GM12873 (cell line): ENCODE data around the gene ADGRB3.

ENCODE experiments used
- TF ChIP-seq, protein P1 (sequence below): IDR thresholded peaks from 2 replicates; pipeline ENCODE4 v1.5.1; 2012; ENCODE audit warnings: low read depth, mild to moderate bottlenecking, moderate library complexity, low read length, control low read depth; ENCODE audit not compliant: insufficient read depth; ENCODE audit errors: missing control alignments

Gene ADGRB3

GRCh38 chr6:69180361-69181067 is 545.4 kb downstream of the ADGRB3 start:
- TF ChIP-seq, protein P1, sequence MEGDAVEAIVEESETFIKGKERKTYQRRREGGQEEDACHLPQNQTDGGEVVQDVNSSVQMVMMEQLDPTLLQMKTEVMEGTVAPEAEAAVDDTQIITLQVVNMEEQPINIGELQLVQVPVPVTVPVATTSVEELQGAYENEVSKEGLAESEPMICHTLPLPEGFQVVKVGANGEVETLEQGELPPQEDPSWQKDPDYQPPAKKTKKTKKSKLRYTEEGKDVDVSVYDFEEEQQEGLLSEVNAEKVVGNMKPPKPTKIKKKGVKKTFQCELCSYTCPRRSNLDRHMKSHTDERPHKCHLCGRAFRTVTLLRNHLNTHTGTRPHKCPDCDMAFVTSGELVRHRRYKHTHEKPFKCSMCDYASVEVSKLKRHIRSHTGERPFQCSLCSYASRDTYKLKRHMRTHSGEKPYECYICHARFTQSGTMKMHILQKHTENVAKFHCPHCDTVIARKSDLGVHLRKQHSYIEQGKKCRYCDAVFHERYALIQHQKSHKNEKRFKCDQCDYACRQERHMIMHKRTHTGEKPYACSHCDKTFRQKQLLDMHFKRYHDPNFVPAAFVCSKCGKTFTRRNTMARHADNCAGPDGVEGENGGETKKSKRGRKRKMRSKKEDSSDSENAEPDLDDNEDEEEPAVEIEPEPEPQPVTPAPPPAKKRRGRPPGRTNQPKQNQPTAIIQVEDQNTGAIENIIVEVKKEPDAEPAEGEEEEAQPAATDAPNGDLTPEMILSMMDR: no peak

- TF ChIP-seq, protein P1: no peak
Measured at GRCh38 chr6:69181964-69182363, 546.9 kb downstream of the ADGRB3 start.

GRCh38 chr6:69185276-69185675 is 550.2 kb downstream of the ADGRB3 start:
- TF ChIP-seq, protein P1: no peak

DNA sequence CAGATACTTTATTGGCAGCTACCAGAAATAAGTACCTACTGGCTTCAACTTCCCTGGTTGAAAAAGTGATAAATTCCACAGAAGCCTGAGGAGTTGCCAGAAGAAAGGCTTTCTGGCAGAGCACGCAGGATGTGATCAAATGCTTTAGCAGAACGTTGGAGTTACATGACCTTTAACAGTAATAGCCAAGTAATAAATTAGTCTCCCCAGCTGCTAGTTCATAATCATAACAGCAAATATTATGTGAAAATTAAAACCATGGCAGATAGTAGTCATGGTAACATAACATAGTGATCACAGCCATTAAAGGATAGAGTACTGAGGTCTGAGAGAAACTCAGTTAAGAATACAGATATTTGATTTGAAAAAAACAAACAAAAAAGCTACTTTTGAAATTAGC is 567.7 kb downstream of the ADGRB3 start:
- TF ChIP-seq, protein P1: no peak

- TF ChIP-seq, protein P1: no peak
Measured at GRCh38 chr6:69216127-69216526, 581.0 kb downstream of the ADGRB3 start.

- TF ChIP-seq, protein P1: no peak
Measured at GRCh38 chr6:69217343-69217742, 582.3 kb downstream of the ADGRB3 start.

DNA sequence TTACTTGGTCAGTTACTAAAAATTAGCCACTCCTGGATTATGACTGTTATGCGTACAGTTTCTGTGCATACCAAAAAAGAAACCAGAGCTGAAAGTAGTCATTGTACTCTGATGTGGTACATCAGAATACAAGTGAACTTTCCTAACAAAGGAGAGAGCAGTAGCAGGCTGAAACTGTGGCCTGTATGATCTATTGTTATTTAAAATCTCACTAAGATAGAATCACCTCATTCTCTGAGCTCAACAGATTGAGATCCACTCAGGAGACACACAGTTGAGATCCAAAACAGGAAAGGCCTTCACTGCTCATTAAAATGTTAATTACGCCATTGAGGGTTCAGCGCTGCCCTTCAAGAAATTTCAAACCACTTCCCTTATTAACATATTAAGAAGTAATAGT is 585.3 kb downstream of the ADGRB3 start:
- TF ChIP-seq, protein P1: no peak
